ENCODE data around the gene SSH2.

DNA sequence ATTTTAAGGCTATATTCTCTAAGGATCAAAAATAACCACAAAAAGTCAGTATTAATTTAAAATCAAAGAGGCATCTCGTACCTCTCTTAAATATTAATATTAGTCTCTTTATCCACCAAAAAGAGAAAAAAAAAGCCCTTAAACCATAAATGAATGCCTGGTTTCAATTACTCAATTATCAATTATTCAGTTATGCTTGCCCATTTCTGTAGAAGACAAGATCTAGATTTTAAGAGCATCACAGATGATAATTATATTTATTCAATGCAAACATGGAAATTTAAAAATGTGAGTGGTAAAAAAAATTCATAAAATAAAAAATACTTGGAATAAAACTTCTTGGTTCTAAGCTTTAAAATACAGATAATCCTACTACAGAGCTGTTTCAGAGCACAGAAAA is 181.6 kb downstream of the SSH2 start:
- TF ChIP-seq, protein P1, sequence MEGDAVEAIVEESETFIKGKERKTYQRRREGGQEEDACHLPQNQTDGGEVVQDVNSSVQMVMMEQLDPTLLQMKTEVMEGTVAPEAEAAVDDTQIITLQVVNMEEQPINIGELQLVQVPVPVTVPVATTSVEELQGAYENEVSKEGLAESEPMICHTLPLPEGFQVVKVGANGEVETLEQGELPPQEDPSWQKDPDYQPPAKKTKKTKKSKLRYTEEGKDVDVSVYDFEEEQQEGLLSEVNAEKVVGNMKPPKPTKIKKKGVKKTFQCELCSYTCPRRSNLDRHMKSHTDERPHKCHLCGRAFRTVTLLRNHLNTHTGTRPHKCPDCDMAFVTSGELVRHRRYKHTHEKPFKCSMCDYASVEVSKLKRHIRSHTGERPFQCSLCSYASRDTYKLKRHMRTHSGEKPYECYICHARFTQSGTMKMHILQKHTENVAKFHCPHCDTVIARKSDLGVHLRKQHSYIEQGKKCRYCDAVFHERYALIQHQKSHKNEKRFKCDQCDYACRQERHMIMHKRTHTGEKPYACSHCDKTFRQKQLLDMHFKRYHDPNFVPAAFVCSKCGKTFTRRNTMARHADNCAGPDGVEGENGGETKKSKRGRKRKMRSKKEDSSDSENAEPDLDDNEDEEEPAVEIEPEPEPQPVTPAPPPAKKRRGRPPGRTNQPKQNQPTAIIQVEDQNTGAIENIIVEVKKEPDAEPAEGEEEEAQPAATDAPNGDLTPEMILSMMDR (conservative IDR thresholded peaks at IDR 0.05; ENCODE audit: low read depth, low read length): no peak
- no peak for TF ChIP-seq EZH2 (IDR thresholded peaks at IDR 0.05; ENCODE audit: low read length, unreplicated experiment)

Data from PC-3 (cell line).